ENCODE results near the gene RPL4. TPM values are rescaled to one million over a fixed set of nuclear protein-coding genes. Genes with fewer than 3 reads are reported as not detected.
"Not testable (repeated sequence)": the region's sequence is repeated elsewhere in the genome, so short reads cannot be mapped to it uniquely, and the experiment has no call there.

The RPL4 gene
- total RNA-seq, 2 experiments from 2014 or later = 2,498 to 2,528 TPM

- H3K9me3 Mint-ChIP-seq (ENCODE audit: insufficient read depth) = no peaks in the 10 kb centered on the region
These were observed 684 bp downstream of the RPL4 start for GRCh38 chr15:66503780-66504562.

GRCh38 chr15:66503041-66503648, 1.5 kb downstream of the RPL4 start:
- H3K9me3 Mint-ChIP-seq (ENCODE audit: insufficient read depth); DNase-seq; ATAC-seq; H3K27me3 Mint-ChIP-seq (ENCODE audit: low read depth): not testable (repeated sequence)
- H3K4me1 Mint-ChIP-seq (ENCODE audit: low read depth) = peaks cover 65% of the 10 kb centered on the region
- peaks cover 63% of the 10 kb centered on the region for H3K36me3 Mint-ChIP-seq (ENCODE audit: low read depth)
- peak overlapping the region; percentile 98 for H3K4me3 Mint-ChIP-seq
- ChIA-PET CTCF (interaction anchor here (1.0 to 1.4 kb wide), 2 partner anchors 115 to 117 kb away, joined by 3 to 6 read pairs; no protein-coding TSS in a partner anchor), POLR2A (interaction anchor here (1.2 to 2.6 kb wide), 3 partner anchors 116 to 148 kb away, joined by 5 to 21 read pairs (median 6); partner anchors contain the start of genes MAP2K1 and TIPIN)
- H3K27ac Mint-ChIP-seq = peak overlapping the region; percentile 99

More at GRCh38 chr15:66503780-66504562, 684 bp downstream of the RPL4 start:
- POLR2A ChIA-PET = interaction anchor here (0.9 to 2.6 kb wide), 5 partner anchors 32 to 149 kb away, joined by 3 to 21 read pairs (median 6); partner anchors contain the start of genes MAP2K1 and TIPIN
- peak overlapping the region; percentile 98 for H3K4me3 Mint-ChIP-seq
- H3K4me1 Mint-ChIP-seq (ENCODE audit: low read depth) = peaks cover 64% of the 10 kb centered on the region
- H3K27ac Mint-ChIP-seq = peak overlapping the region; percentile 99
- CTCF ChIA-PET = interaction anchor here (1.0 to 1.4 kb wide), 3 partner anchors 20 to 118 kb away, joined by 3 to 6 read pairs (median 3); no protein-coding TSS in a partner anchor
- ATAC-seq (no peak), DNase-seq (no peak)
- H3K27me3 Mint-ChIP-seq (ENCODE audit: low read depth) = no peaks in the 10 kb centered on the region
- peaks cover 61% of the 10 kb centered on the region for H3K36me3 Mint-ChIP-seq (ENCODE audit: low read depth)

- ATAC-seq (no peak), DNase-seq (no peak)
- H3K4me3 Mint-ChIP-seq = peak overlapping the region; percentile 98
- H3K4me1 Mint-ChIP-seq (ENCODE audit: low read depth) = peaks cover 63% of the 10 kb centered on the region
- H3K9me3 Mint-ChIP-seq (ENCODE audit: insufficient read depth) = no peaks in the 10 kb centered on the region
- peaks cover 70% of the 10 kb centered on the region for H3K36me3 Mint-ChIP-seq (ENCODE audit: low read depth)
- H3K27ac Mint-ChIP-seq = peak overlapping the region; percentile 99
- ChIA-PET POLR2A (no interaction called here), CTCF (no interaction called here)
- no peaks in the 10 kb centered on the region for H3K27me3 Mint-ChIP-seq (ENCODE audit: low read depth)
These were observed 2.2 kb downstream of the RPL4 start for GRCh38 chr15:66502491-66502890.

- H3K4me3 Mint-ChIP-seq; H3K9me3 Mint-ChIP-seq (ENCODE audit: insufficient read depth); ATAC-seq; DNase-seq; H3K27me3 Mint-ChIP-seq (ENCODE audit: low read depth): not testable (repeated sequence)
- H3K36me3 Mint-ChIP-seq (ENCODE audit: low read depth) = peaks cover 81% of the 10 kb centered on the region
- H3K4me1 Mint-ChIP-seq (ENCODE audit: low read depth) = peaks cover 58% of the 10 kb centered on the region
- peak overlapping the region; percentile 13 for H3K27ac Mint-ChIP-seq
- ChIA-PET CTCF (interaction anchor here (0.9 to 4.8 kb wide), 5 partner anchors 29 to 206 kb away, joined by 3 to 87 read pairs (median 4); no protein-coding TSS in a partner anchor), POLR2A (interaction anchor here (3.9 to 5.0 kb wide), 2 partner anchors 114 to 145 kb away, joined by 35 to 40 read pairs; partner anchors contain the start of genes MAP2K1 and TIPIN)
These were observed 4.3 kb downstream of the RPL4 start for GRCh38 chr15:66500346-66500745.

GRCh38 chr15:66498501-66499386, 5.9 kb downstream of the RPL4 start:
- ATAC-seq (no peak), DNase-seq (peak; percentile 34)
- Mint-ChIP-seq H3K9me3 (ENCODE audit: insufficient read depth) (no peaks in the 10 kb centered on the region), H3K4me3 (no peak overlapping the region), H3K4me1 (ENCODE audit: low read depth) (peaks cover 63% of the 10 kb centered on the region), H3K27me3 (ENCODE audit: low read depth) (no peaks in the 10 kb centered on the region), H3K27ac (peak overlapping the region; percentile 98), H3K36me3 (ENCODE audit: low read depth) (peaks cover 82% of the 10 kb centered on the region)
- ChIA-PET POLR2A (interaction anchor here (0.7 to 5.0 kb wide), 6 partner anchors 95 to 205 kb away, joined by 3 to 40 read pairs (median 6); partner anchors contain the start of genes DIS3L, MAP2K1 and TIPIN), CTCF (interaction anchor here (0.7 to 4.8 kb wide), 45 partner anchors 8 to 630 kb away, joined by 3 to 126 read pairs (median 6); partner anchors contain the start of genes DIS3L, MAP2K1, RAB11A and TIPIN)

- CTCF ChIA-PET = interaction anchor here (0.7 to 4.8 kb wide), 44 partner anchors 8 to 616 kb away, joined by 3 to 126 read pairs (median 6); partner anchors contain the start of genes DIS3L, MAP2K1 and TIPIN
- POLR2A ChIA-PET = interaction anchor here (0.5 to 5.0 kb wide), 14 partner anchors 8 to 706 kb away, joined by 3 to 40 read pairs (median 4); partner anchors contain the start of genes DENND4A, DIS3L, MAP2K1 and RPL4
- Mint-ChIP-seq H3K9me3 (ENCODE audit: insufficient read depth) (no peaks in the 10 kb centered on the region), H3K27me3 (ENCODE audit: low read depth) (no peaks in the 10 kb centered on the region), H3K27ac (peak within 1 kb of the TSS; percentile 98), H3K4me1 (ENCODE audit: low read depth) (peaks cover 63% of the 10 kb centered on the region), H3K4me3 (peak within 1 kb of the TSS; percentile 97), H3K36me3 (ENCODE audit: low read depth) (peaks cover 81% of the 10 kb centered on the region)
- DNase-seq (peak; percentile 99), ATAC-seq (peak; percentile 92)
These were observed 6.9 kb downstream of the RPL4 start, which contains the start of gene SNAPC5 for GRCh38 chr15:66497502-66498455. SNAPC5 (minus strand) TSS chr15:66497762; CDS start chr15:66497731, 31 bp downstream.

GRCh38 chr15:66496951-66497501, 7.6 kb downstream of the RPL4 start:
- peak overlapping the region; percentile 98 for H3K27ac Mint-ChIP-seq
- peak overlapping the region; percentile 97 for H3K4me3 Mint-ChIP-seq
- no peaks in the 10 kb centered on the region for H3K27me3 Mint-ChIP-seq (ENCODE audit: low read depth)
- POLR2A ChIA-PET = interaction anchor here (0.6 to 5.0 kb wide), 8 partner anchors 8 to 187 kb away, joined by 3 to 40 read pairs (median 10); partner anchors contain the start of genes MAP2K1, RPL4, TIPIN and ZWILCH
- CTCF ChIA-PET = interaction anchor here (0.9 to 4.8 kb wide), 23 partner anchors 10 to 423 kb away, joined by 3 to 126 read pairs (median 11); partner anchors contain the start of genes DIS3L, MAP2K1 and TIPIN
- peak; percentile 57 for ATAC-seq
- no peak for DNase-seq
- peaks cover 78% of the 10 kb centered on the region for H3K36me3 Mint-ChIP-seq (ENCODE audit: low read depth)
- no peaks in the 10 kb centered on the region for H3K9me3 Mint-ChIP-seq (ENCODE audit: insufficient read depth)
- H3K4me1 Mint-ChIP-seq (ENCODE audit: low read depth) = peaks cover 55% of the 10 kb centered on the region

GRCh38 chr15:66494262-66494661, 10.4 kb downstream of the RPL4 start:
- ChIA-PET POLR2A (interaction anchor here (0.9 to 1.2 kb wide), 3 partner anchors 11 to 200 kb away, joined by 3 to 4 read pairs (median 3); partner anchors contain the start of gene ZWILCH), CTCF (interaction anchor here (1.3 kb wide), 1 partner anchor 9 kb away, joined by 4 read pairs; no protein-coding TSS in a partner anchor)
- Mint-ChIP-seq H3K27ac (peak overlapping the region; percentile 28), H3K9me3 (ENCODE audit: insufficient read depth) (no peaks in the 10 kb centered on the region), H3K4me3 (no peak overlapping the region), H3K27me3 (ENCODE audit: low read depth) (no peaks in the 10 kb centered on the region), H3K36me3 (ENCODE audit: low read depth) (peaks cover 70% of the 10 kb centered on the region), H3K4me1 (ENCODE audit: low read depth) (peaks cover 36% of the 10 kb centered on the region)
- DNase-seq (no peak), ATAC-seq (no peak)

GRCh38 chr15:66491846-66492245, 12.8 kb downstream of the RPL4 start:
- ChIA-PET POLR2A (interaction anchor here (0.6 to 1.3 kb wide), 2 partner anchors 15 to 19 kb away, joined by 3 read pairs; no protein-coding TSS in a partner anchor), CTCF (no interaction called here)
- H3K27me3 Mint-ChIP-seq (ENCODE audit: low read depth) = no peaks in the 10 kb centered on the region
- DNase-seq (no peak), ATAC-seq (no peak)
- peaks cover 64% of the 10 kb centered on the region for H3K36me3 Mint-ChIP-seq (ENCODE audit: low read depth)
- H3K4me3 Mint-ChIP-seq = no peak overlapping the region
- no peaks in the 10 kb centered on the region for H3K9me3 Mint-ChIP-seq (ENCODE audit: insufficient read depth)
- peak overlapping the region; percentile 40 for H3K27ac Mint-ChIP-seq
- peaks cover 19% of the 10 kb centered on the region for H3K4me1 Mint-ChIP-seq (ENCODE audit: low read depth)

Measured in activated CD8-positive, alpha-beta T cell treated with anti-CD3 and anti-CD28 coated beads, Interleukin-2, amount 10 ng/mL, durations not matched to agents 7 days and 5 days (primary cell).